Measurements from ENCODE around the gene NOTCH2NLA.
"Not testable (repeated sequence)": the region's sequence is repeated elsewhere in the genome, so short reads cannot be mapped to it uniquely, and the experiment has no call there.

The NOTCH2NLA gene

GRCh38 chr1:146228710-146229477 is at the start of gene NOTCH2NLA:
TSS of gene NOTCH2NLA (minus strand) at chr1:146229021. CDS start at chr1:146189337, 39,684 bp downstream.
- peak within 1 kb of the TSS; percentile 66 for H3K27ac ChIP-seq

- H3K27ac ChIP-seq = not testable (repeated sequence)
Observed at GRCh38 chr1:146278346-146278745, 49.5 kb upstream of the NOTCH2NLA start.

DNA sequence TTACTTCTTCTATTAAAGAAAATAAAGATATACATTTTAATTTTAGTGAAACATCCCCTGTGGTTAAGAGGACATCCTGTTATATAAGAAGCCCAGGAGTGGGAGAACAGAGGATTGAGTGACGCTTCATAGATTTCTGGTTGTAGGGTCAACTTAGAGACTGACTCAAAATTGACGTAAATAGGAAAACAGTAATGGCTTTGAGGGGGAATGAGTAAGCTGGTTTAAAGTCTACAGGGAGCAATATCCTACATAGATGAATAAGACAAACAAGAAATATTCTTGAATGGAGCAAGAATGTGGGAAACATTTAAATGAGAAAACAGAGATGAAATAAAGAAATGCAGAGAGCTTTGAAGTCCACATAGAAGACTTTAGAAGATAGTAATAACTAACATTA is 48.3 kb upstream of the NOTCH2NLA start:
- H3K27ac ChIP-seq = not testable (repeated sequence)

DNA sequence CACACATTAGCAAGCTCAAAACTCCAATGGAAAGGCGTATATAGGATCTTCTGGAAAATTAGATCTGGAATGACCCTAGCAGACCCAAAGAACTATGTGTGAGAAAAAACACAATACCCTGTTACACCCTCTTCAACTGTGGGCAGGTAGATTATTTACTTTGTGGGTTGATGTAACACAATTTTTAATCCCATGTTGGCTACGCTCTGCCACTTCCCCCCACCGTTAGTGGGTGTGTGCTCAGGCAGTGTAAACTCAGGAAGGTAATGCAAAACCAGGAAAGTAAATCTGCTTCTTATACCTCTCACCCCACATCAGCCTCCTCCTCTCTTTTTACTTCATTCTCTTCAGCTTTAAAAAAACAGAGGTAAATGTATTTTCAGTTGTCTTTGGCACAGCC is 45.3 kb upstream of the NOTCH2NLA start:
- H3K27ac ChIP-seq = not testable (repeated sequence)

GRCh38 chr1:146273194-146273593 is 44.4 kb upstream of the NOTCH2NLA start:
- not testable (repeated sequence) for H3K27ac ChIP-seq

- H3K27ac ChIP-seq = not testable (repeated sequence)
Observed at GRCh38 chr1:146272734-146273133, 43.9 kb upstream of the NOTCH2NLA start.

DNA sequence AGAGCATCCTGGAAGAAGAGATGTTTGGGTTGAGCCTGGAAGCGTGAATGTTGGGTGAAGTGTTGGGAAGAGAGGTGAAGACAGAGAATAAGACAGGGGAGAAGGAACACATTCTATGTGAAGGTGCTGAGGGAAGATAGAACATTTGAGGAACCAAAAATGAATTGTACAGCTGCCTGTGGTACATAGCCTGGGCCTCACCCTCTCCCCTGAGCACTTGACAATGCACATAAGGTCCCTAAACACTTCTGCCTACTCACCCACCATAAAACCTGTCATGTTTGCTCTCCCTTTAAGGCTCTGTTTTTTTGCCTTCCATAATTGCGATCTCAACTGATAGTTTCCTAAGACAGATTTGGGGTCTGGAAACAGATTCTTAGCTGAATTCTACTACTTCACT is 43.2 kb upstream of the NOTCH2NLA start:
- not testable (repeated sequence) for H3K27ac ChIP-seq

GRCh38 chr1:146270129-146270528 is 41.3 kb upstream of the NOTCH2NLA start:
- H3K27ac ChIP-seq = not testable (repeated sequence)

DNA sequence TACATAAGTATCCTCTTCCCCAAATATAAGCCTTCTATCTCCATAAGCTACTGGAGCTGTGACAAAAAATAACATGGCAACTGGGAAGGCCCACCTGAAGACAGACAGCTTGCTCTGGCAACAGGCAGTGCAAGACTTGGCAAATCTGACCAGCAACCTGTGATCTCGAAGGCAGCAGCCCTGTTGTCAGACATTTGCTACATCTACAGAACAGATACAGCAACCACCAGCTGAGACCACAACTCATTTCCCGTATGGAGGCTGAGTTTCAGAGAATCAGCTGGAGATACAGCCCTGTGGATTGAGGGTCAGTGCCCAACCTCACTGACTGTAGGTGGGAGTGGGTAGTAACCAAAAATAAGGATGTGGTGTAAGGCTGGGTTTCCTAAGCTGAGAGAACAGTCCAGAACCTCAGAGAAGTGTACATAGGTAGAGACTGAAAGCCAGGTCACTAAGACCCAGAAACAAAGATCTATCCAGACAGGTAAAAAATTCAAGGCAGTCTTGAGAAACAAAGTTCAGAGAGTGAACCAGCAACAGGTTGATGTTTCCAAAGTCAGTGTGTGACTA is 37.4 kb upstream of the NOTCH2NLA start:
- H3K27ac ChIP-seq = not testable (repeated sequence)

GRCh38 chr1:146264761-146265160 is 35.9 kb upstream of the NOTCH2NLA start:
- H3K27ac ChIP-seq = not testable (repeated sequence)

DNA sequence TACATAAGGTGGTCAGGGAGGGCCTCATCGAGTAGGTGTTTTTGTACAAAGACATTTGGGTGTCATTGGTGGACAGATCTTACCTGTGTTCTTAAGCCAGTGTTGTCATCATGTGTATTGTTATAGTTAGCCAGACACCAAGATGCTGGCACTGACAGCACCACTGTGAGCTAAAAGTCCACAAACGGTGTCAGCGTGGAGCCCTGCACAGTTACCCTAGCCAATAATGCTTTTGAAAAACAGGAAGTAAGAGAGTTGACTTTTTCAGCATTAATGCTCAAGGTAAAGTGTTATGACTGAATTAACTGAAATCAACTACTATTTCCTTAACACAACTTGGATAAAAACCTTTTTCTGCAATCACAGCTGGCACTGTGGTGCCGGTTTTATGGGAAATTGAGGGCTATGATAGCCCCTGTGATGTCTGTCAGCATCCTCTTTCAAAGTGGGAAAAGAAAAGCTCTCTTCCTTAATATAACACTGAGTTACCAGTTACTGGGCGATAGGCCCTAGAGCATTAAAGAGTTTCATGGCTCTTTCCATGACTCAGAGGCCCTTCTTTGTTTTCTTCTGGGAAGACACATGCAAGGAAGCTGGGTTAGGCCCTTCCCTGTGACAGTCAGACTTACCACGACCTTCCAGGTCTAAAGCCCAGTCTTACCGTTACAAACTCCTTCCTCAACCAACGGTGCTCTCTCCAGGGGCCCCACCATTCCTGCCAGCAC is 31.3 kb upstream of the NOTCH2NLA start:
- H3K27ac ChIP-seq = not testable (repeated sequence)

DNA sequence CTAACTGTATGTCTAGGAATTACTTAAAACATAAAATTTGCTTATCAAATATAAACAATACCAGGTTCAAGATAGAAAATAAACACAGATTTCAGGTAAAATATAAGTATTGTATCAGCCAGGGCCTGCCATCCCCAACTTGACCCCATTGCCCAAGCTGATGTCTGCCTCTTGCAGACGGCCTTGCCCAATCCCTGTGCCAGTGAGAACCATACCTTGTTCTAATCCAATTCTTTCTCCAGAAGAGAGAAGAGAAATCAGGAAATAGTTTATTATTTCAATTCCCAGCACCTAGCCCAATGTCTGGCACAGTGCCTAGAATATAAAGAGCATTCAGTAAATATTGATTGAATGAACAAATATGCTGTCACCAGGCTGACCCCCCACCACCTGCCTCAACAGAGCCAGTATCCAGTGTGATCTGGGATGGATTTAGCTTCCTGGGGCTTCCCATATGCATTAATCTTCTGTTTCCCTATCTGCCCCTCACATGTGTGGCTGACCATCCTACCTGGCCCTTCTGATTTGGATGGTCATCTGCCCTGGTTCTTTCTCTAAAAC is 29.3 kb upstream of the NOTCH2NLA start:
- H3K27ac ChIP-seq = not testable (repeated sequence)

DNA sequence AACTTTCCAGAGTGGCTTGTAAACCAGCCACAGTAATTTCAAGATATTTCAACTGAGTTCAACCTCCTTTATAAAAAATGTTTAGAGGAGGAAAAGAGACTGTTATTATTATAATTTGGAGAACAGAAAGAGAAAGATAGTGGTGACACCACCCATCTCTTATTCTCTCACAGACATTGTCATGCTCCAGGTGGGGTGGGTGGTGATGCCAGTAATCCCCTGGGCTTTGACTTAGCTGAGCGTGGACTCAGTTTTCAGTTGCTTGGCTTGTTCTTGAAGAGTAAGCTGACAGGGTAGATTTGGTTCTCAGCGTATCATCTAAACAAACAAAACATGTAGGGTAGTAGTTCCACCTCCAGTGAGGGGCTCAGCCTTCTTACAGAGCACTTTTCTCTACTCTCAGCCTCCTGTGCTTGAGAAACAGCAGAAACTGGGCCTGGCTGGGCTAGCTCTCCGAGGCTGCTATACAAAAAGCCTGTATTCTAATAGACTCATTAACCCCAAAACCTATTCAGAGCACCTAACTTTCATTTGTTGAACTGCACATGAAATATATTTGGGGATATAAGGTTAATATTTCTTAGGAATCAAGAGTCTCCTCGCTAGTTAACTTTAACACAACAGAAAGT is 25.9 kb upstream of the NOTCH2NLA start:
- H3K27ac ChIP-seq = not testable (repeated sequence)

GRCh38 chr1:146253249-146253855 is 24.5 kb upstream of the NOTCH2NLA start:
- H3K27ac ChIP-seq = not testable (repeated sequence)

- not testable (repeated sequence) for H3K27ac ChIP-seq
Observed at GRCh38 chr1:146251523-146251922, 22.7 kb upstream of the NOTCH2NLA start.

- not testable (repeated sequence) for H3K27ac ChIP-seq
Observed at GRCh38 chr1:146248643-146249042, 19.8 kb upstream of the NOTCH2NLA start.

- not testable (repeated sequence) for H3K27ac ChIP-seq
Observed at GRCh38 chr1:146236626-146237025, 7.8 kb upstream of the NOTCH2NLA start.

DNA sequence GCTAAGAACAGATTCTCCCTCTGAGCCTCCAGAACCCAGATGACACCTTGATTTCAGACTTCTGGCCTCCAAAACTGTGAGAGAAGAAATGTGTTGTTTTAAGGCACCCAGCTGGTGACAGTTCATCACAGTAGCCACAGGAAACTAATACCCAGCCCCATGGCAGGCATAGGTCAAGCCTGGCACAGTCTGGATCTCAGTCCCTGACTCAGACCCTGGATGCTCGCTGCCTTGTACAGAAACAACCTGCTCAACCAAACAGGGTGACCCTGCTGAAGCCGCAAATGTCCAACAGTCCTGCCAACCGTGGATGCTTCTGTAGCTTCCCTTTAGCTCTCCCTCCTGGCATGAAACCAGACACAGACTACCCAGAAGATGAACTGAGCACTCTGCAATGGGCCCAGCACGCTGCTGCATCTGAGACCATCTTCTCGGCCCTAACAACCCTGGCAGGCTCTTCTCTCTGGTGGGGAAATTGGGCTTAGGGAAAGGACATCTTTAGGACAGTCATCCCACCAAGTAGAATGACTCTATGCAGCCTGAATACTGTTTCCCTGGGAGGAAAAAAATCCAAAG is 7.3 kb upstream of the NOTCH2NLA start:
- not testable (repeated sequence) for H3K27ac ChIP-seq

DNA sequence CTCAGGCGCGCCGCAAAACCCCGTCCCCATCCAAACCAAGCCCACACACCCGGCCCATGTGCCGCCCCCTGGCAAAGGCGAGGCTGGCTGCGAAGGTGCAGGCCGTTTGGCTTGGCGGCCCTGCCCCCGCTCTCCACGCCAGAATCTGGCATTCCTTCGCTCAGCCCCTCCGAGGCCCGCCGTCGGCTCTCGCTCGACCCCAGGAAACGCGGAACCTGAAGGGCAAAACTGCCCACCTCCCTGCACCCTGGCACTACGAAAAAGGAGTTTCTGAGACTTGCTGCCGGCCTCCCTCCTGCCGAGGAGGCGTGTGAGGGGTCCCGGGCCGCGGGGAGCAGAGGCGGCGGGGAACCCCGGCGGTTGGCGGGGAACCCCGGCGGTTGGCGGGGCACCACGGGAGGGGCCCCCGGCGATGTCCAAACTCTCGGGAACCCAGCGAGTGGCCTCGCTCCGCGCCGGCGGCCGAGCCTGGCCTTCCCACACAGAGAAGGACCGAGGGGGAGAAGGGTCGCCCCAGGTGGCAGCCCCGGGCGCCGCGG is 608 bp downstream of the NOTCH2NLA start:
- H3K27ac ChIP-seq = peak overlapping the region; percentile 66

- not testable (repeated sequence) for H3K27ac ChIP-seq
Observed at GRCh38 chr1:146174531-146174930, 54.3 kb downstream of the NOTCH2NLA start.

DNA sequence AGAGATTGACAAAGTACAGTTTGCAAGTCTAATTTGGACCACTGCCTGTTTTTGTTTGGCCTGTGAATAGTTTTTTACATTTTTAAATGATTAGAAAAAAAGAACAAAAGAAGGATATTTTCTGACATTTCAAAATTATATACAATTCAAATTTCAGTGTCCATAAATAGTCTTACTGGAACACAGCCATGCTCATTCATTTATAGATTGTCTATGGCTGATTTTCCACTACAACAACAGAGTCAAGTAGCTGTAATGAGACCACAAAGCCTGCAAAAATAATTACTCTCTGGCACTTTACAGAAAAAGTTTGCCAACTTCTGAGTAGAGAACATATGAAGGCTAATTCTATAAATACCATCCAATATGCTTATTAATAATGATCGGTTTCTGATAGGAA is 61.1 kb downstream of the NOTCH2NLA start:
- H3K27ac ChIP-seq = not testable (repeated sequence)

Measured in C4-2B (cell line).